GM21825 (cell line): ENCODE results near the gene MYBBP1A.
"Not testable (repeated sequence)": the region's sequence is repeated elsewhere in the genome, so short reads cannot be mapped to it uniquely, and the experiment has no call there.

ENCODE experiments used
- ATAC-seq: cut with Tn5 transposase; IDR thresholded peaks from one replicate; pipeline ENCODE4 v1.9.1; 2021; ENCODE audit warnings: mild to moderate bottlenecking, moderate library complexity; ENCODE audit not compliant: unreplicated experiment

The MYBBP1A gene

GRCh38 chr17:4554997-4555799, at the start of gene MYBBP1A:
MYBBP1A (minus strand) TSS chr17:4555384; CDS start chr17:4555324, 60 bp downstream.
- ATAC-seq: peak; percentile 72

GRCh38 chr17:4604736-4605135, 49.6 kb upstream of the MYBBP1A start:
- ATAC-seq: not testable (repeated sequence)

GRCh38 chr17:4604111-4604644, 49.0 kb upstream of the MYBBP1A start:
- ATAC-seq: no peak

- no peak for ATAC-seq
These were observed 46.9 kb upstream of the MYBBP1A start for GRCh38 chr17:4602041-4602440.

GRCh38 chr17:4601326-4601725, 46.1 kb upstream of the MYBBP1A start:
- ATAC-seq: no peak

- ATAC-seq: no peak
These were observed 45.4 kb upstream of the MYBBP1A start for GRCh38 chr17:4600563-4600962.

- no peak for ATAC-seq
These were observed 44.5 kb upstream of the MYBBP1A start for GRCh38 chr17:4599505-4600281.

GRCh38 chr17:4598776-4599504, 43.8 kb upstream of the MYBBP1A start:
- ATAC-seq: no peak

- ATAC-seq: no peak
These were observed 42.8 kb upstream of the MYBBP1A start for GRCh38 chr17:4597975-4598374.

GRCh38 chr17:4596636-4597380, 41.6 kb upstream of the MYBBP1A start:
- no peak for ATAC-seq

- not testable (repeated sequence) for ATAC-seq
These were observed 40.6 kb upstream of the MYBBP1A start for GRCh38 chr17:4595685-4596342.

- ATAC-seq: no peak
These were observed 39.9 kb upstream of the MYBBP1A start for GRCh38 chr17:4594931-4595684.

- ATAC-seq: no peak
These were observed 39.2 kb upstream of the MYBBP1A start for GRCh38 chr17:4594406-4594805.

GRCh38 chr17:4593021-4593421, 37.8 kb upstream of the MYBBP1A start:
- ATAC-seq: no peak

- ATAC-seq: no peak
These were observed 37.2 kb upstream of the MYBBP1A start for GRCh38 chr17:4592240-4593005.

- ATAC-seq: no peak
These were observed 36.3 kb upstream of the MYBBP1A start for GRCh38 chr17:4591529-4591928.

- no peak for ATAC-seq
These were observed 35.8 kb upstream of the MYBBP1A start for GRCh38 chr17:4590981-4591453.

GRCh38 chr17:4590042-4590441, 34.9 kb upstream of the MYBBP1A start:
- not testable (repeated sequence) for ATAC-seq
